Mesenchymal stem cell (in vitro differentiated cells and primary cell): ENCODE data around the gene OR51A7.

Source experiments
- DNase-seq: peaks from one replicate; pipeline ENCODE4 v3.0.0-alpha.2; 2013
- H2AFZ ChIP-seq: one replicate; pipeline ENCODE4 v1.6.1; 2013; ENCODE audit warnings: low read depth, mild to moderate bottlenecking, control low read depth, inconsistent platforms, low read length, moderate library complexity
- H2AK5ac ChIP-seq: 2 replicates; pipeline ENCODE4 v1.6.1; 2013; ENCODE audit warnings: low read length, moderate library complexity, mild to moderate bottlenecking, inconsistent platforms; ENCODE audit not compliant: severe bottlenecking
- H2BK120ac ChIP-seq: one replicate; pipeline ENCODE4 v1.6.1; 2013; ENCODE audit warnings: low read depth, mild to moderate bottlenecking, inconsistent platforms, low read length, moderate library complexity
- H2BK12ac ChIP-seq, 2 experiments: one replicate each; pipeline ENCODE4 v1.6.1; 2013; ENCODE audit warnings: inconsistent platforms in 2 of 2, low read length in 2 of 2, mild to moderate bottlenecking in 2 of 2, moderate library complexity in 2 of 2, control low read depth in 1 of 2
- H2BK15ac ChIP-seq: one replicate; pipeline ENCODE4 v1.6.1; 2013; ENCODE audit warnings: mild to moderate bottlenecking, low read depth, inconsistent platforms; ENCODE audit not compliant: poor library complexity, severe bottlenecking
- H2BK5ac ChIP-seq: 2 replicates; pipeline ENCODE4 v1.6.1; 2013; ENCODE audit warnings: low read depth, mild to moderate bottlenecking, low read length, control low read depth, inconsistent platforms; ENCODE audit not compliant: poor library complexity, severe bottlenecking
- H3K14ac ChIP-seq, 2 experiments: one replicate each; pipeline ENCODE4 v1.6.1; 2013; ENCODE audit warnings: inconsistent platforms in 2 of 2, low read length in 2 of 2, control low read depth in 1 of 2, mild to moderate bottlenecking in 1 of 2, moderate library complexity in 1 of 2
- H3K18ac ChIP-seq, 2 experiments: one replicate each; pipeline ENCODE4 v1.6.1; 2013; ENCODE audit warnings: inconsistent platforms in 2 of 2, low read length in 2 of 2, control low read depth in 1 of 2, low read depth in 1 of 2, mild to moderate bottlenecking in 1 of 2
- H3K23ac ChIP-seq, 2 experiments: one replicate each; pipeline ENCODE4 v1.6.1; 2013; ENCODE audit warnings: inconsistent platforms in 2 of 2, low read length in 2 of 2, mild to moderate bottlenecking in 2 of 2, moderate library complexity in 2 of 2, control low read depth in 1 of 2
- H3K27ac ChIP-seq: 2 replicates; pipeline ENCODE4 v1.5.1; 2013; ENCODE audit warnings: mild to moderate bottlenecking, moderate library complexity, low read length, control low read depth, inconsistent platforms; ENCODE audit not compliant: poor library complexity, severe bottlenecking
- H3K27me3 ChIP-seq, 2 experiments: 2 replicates each; pipeline versions ENCODE4 v1.6.1 to v1.7.0; 2013; ENCODE audit warnings: low read length in 2 of 2, mild to moderate bottlenecking in 2 of 2, moderate library complexity in 2 of 2, control low read depth in 1 of 2, inconsistent platforms in 1 of 2; ENCODE audit not compliant: control insufficient read depth in 1 of 2, insufficient read depth in 1 of 2
- H3K36me3 ChIP-seq, 2 experiments: 2 replicates each; pipeline versions ENCODE4 v1.6.1 to v1.7.0; 2013; ENCODE audit warnings: low read length in 2 of 2, control low read depth in 1 of 2, inconsistent platforms in 1 of 2, low read depth in 1 of 2, mild to moderate bottlenecking in 1 of 2; ENCODE audit not compliant: insufficient read depth in 2 of 2, control insufficient read depth in 1 of 2
- H3K4ac ChIP-seq, 2 experiments: one replicate each; pipeline ENCODE4 v1.6.1; 2013; ENCODE audit warnings: inconsistent platforms in 2 of 2, low read length in 2 of 2, mild to moderate bottlenecking in 2 of 2, moderate library complexity in 2 of 2, control low read depth in 1 of 2, low read depth in 1 of 2
- H3K4me1 ChIP-seq: 2 replicates; pipeline ENCODE4 v1.6.1; 2013; ENCODE audit warnings: low read depth, low read length, control low read depth; ENCODE audit not compliant: control insufficient read depth, insufficient read depth
- H3K4me2 ChIP-seq: 2 replicates; pipeline ENCODE4 v1.6.1; 2013; ENCODE audit warnings: low read length, mild to moderate bottlenecking, inconsistent platforms; ENCODE audit not compliant: poor library complexity, severe bottlenecking
- H3K4me3 ChIP-seq, 2 experiments: 2 replicates each; pipeline versions ENCODE4 v1.5.1 to v1.7.0; 2013; ENCODE audit warnings: low read length in 2 of 2, mild to moderate bottlenecking in 2 of 2, control low read depth in 1 of 2, low read depth in 1 of 2; ENCODE audit not compliant: insufficient read depth in 1 of 2
- H3K79me1 ChIP-seq: replicated peaks from 2 replicates; pipeline ENCODE4 v1.6.1; 2013; ENCODE audit warnings: mild to moderate bottlenecking, control low read depth, low read length, inconsistent platforms; ENCODE audit not compliant: poor library complexity, severe bottlenecking
- H3K9ac ChIP-seq: 2 replicates; pipeline ENCODE4 v1.7.0; 2013; ENCODE audit warnings: mild to moderate bottlenecking, low read length, moderate library complexity
- H3K9me3 ChIP-seq: 2 replicates; pipeline ENCODE4 v1.7.0; 2013; ENCODE audit warnings: mild to moderate bottlenecking, low read length; ENCODE audit not compliant: control insufficient read depth
- H4K8ac ChIP-seq: one replicate; pipeline ENCODE4 v1.6.1; 2013; ENCODE audit warnings: inconsistent platforms, mild to moderate bottlenecking, low read length, moderate library complexity
- H4K91ac ChIP-seq: one replicate; pipeline ENCODE4 v1.6.1; 2013; ENCODE audit warnings: mild to moderate bottlenecking, low read length, inconsistent platforms
- WGBS: methylation state at CpG from one replicate; pipeline ENCODE4 v1.1.7; 2013; ENCODE audit warnings: mixed read lengths; 5-methylcytosine and 5-hydroxymethylcytosine counted together

OR51A7 gene

DNA sequence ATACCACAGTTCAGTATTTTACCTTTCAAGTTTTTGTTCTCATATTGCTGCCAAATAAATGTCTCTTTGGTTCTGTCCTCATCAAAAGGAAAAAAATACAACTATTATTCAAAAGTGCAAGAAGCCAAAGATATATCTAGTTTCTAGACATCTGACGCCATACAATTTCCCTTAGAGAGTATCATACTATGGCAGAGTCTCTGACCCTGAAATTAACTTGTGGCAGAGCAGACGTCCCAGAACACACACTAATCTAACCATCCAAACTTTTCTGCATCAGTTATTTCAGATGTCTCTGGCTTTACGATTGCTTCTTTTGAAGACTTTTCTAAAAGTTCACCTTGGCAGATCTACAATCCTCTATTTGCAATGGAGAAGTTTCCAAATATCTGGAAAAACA lies 19.2 kb upstream of the OR51A7 start:
- H3K9ac ChIP-seq, result no peak overlapping the region
- no peak overlapping the region for H2BK120ac ChIP-seq
- no peaks in the 10 kb centered on the region for H3K9me3 ChIP-seq
- H3K27ac ChIP-seq, result no peak overlapping the region
- peaks cover 2% of the 10 kb centered on the region for H3K4me1 ChIP-seq
- H3K4me2 ChIP-seq, result no peak overlapping the region
- H2AK5ac ChIP-seq, result no peak overlapping the region
- no peak overlapping the region for H3K4ac ChIP-seq
- no peak overlapping the region for H4K91ac ChIP-seq
- no peak overlapping the region for H3K4me3 ChIP-seq
- H3K36me3 ChIP-seq, result no peaks in the 10 kb centered on the region
- no peak overlapping the region for H2AFZ ChIP-seq
- H2BK5ac ChIP-seq, result no peak overlapping the region
- H3K23ac ChIP-seq, result no peak overlapping the region
- no peaks in the 10 kb centered on the region for H3K79me1 ChIP-seq
- no peak for DNase-seq
- no peak overlapping the region for H4K8ac ChIP-seq
- WGBS, result 74% methylated on average over 3 of the region's 3 CpGs
- H3K14ac ChIP-seq, result no peak overlapping the region
- H2BK15ac ChIP-seq, result no peak overlapping the region
- no peak overlapping the region for H2BK12ac ChIP-seq
- no peak overlapping the region for H3K18ac ChIP-seq
- no peaks in the 10 kb centered on the region for H3K27me3 ChIP-seq

DNA sequence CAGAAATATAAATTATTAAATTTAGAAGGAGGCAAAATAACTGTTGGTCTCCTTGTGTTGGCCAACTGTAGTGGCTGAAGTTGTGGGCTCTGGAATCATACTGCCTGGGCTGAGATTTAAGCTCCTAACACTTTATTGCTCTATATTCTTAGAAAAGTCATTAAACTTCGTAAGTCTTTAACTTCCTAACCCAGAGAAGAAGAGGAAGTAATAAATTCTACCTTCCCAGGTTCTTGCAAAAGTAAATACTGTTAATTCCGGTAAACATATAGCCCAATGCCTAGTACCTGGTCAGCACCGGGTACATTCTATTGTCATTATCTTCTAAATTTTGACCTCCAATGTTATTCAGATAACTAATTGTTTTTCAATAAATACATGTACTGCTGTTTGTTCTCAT lies 17.4 kb upstream of the OR51A7 start:
- H3K4me1 ChIP-seq, result peaks cover 2% of the 10 kb centered on the region
- H4K8ac ChIP-seq, result no peak overlapping the region
- no peak overlapping the region for H3K4me3 ChIP-seq
- H3K23ac ChIP-seq, result no peak overlapping the region
- H2AFZ ChIP-seq, result no peak overlapping the region
- no peak overlapping the region for H3K14ac ChIP-seq
- H3K18ac ChIP-seq, result no peak overlapping the region
- no peak overlapping the region for H2BK15ac ChIP-seq
- whole genome bisulfite sequencing, result 50% methylated on average over 1 of the region's 3 CpGs
- no peaks in the 10 kb centered on the region for H3K79me1 ChIP-seq
- H4K91ac ChIP-seq, result no peak overlapping the region
- no peak overlapping the region for H3K4me2 ChIP-seq
- no peak overlapping the region for H2BK12ac ChIP-seq
- H2BK120ac ChIP-seq, result no peak overlapping the region
- H3K36me3 ChIP-seq, result no peaks in the 10 kb centered on the region
- H2BK5ac ChIP-seq, result no peak overlapping the region
- no peak overlapping the region for H2AK5ac ChIP-seq
- no peak overlapping the region for H3K4ac ChIP-seq
- no peaks in the 10 kb centered on the region for H3K27me3 ChIP-seq
- H3K27ac ChIP-seq, result no peak overlapping the region
- DNase-seq, result no peak
- H3K9me3 ChIP-seq, result no peaks in the 10 kb centered on the region
- H3K9ac ChIP-seq, result no peak overlapping the region

DNA sequence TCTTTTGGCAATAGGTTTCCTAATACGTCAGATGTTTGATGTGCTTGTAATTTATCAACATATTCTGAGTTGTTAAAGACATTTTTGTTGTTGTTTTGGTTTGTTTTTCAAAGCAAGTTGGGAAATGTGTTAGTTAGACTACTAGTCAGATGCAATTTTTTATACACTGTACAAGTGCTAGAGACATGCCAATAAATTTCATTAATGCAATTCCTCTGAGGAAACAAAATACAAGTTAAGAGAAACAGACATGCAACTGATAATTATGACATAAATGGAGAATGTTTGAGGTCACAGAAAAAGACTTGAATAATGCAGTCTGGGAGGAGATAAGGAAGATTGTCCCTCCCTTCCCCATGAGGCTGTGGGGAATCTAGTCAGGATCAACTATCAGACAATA lies 16.0 kb upstream of the OR51A7 start:
- Histone ChIP-seq H3K9ac (no peak overlapping the region), H3K27ac (no peak overlapping the region), H3K23ac (no peak overlapping the region), H3K4me1 (no peaks in the 10 kb centered on the region), H3K18ac (no peak overlapping the region), H2BK15ac (no peak overlapping the region), H2BK120ac (no peak overlapping the region), H3K9me3 (no peaks in the 10 kb centered on the region), H4K8ac (no peak overlapping the region), H2BK12ac (no peak overlapping the region), H3K4ac (no peak overlapping the region), H3K14ac (no peak overlapping the region), H4K91ac (no peak overlapping the region), H3K36me3 (no peaks in the 10 kb centered on the region), H3K79me1 (no peaks in the 10 kb centered on the region), H3K27me3 (no peaks in the 10 kb centered on the region), H2AFZ (no peak overlapping the region), H3K4me2 (no peak overlapping the region), H2BK5ac (no peak overlapping the region), H3K4me3 (no peak overlapping the region), H2AK5ac (no peak overlapping the region)
- DNase-seq, result no peak
- 0% methylated on average over 1 of the region's 1 CpG for WGBS

DNA sequence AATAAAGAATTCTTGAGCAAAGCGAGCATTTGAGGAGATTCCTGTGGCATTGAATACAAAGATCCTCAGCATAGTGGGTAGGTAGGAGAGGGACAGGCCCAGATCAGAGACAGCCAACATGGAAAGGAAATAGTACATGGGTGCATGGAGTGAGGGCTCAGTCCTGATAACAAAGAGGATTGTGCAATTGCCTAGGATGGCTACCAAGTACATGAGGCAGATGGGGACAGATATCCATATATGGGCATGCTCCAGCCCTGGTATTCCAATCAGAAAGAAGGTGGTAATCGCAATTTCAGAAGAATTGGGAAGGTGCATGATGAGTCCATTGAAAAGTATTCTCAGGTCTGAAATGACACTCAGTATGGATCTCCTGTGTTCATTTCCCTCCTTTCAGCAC lies 13.3 kb upstream of the OR51A7 start:
- Histone ChIP-seq H3K36me3 (no peaks in the 10 kb centered on the region), H3K27ac (no peak overlapping the region), H3K4me1 (no peaks in the 10 kb centered on the region), H3K4me2 (no peak overlapping the region), H3K23ac (no peak overlapping the region), H4K8ac (no peak overlapping the region), H3K9ac (no peak overlapping the region), H3K27me3 (no peaks in the 10 kb centered on the region), H2BK120ac (no peak overlapping the region), H2AFZ (no peak overlapping the region), H4K91ac (no peak overlapping the region), H2BK15ac (no peak overlapping the region), H2BK5ac (no peak overlapping the region), H3K9me3 (no peaks in the 10 kb centered on the region), H3K4ac (no peak overlapping the region), H2AK5ac (no peak overlapping the region), H3K79me1 (no peaks in the 10 kb centered on the region), H2BK12ac (peak overlapping the region in 1 of 2 experiments; percentile 39), H3K18ac (no peak overlapping the region), H3K14ac (no peak overlapping the region), H3K4me3 (no peak overlapping the region)
- no peak for DNase-seq
- 79% methylated on average over 2 of the region's 2 CpGs for WGBS
